Inflammatory macrophage (primary cell): ENCODE data around the gene CALD1.
A peak's percentile ranks its signal among the peaks of the same experiment; 100 is the strongest.

Source experiments
- DNase-seq, 2 donors: peaks; one replicate each; pipeline ENCODE4 v3.0.0-alpha.2; 2020 to 2022

The CALD1 gene

GRCh38 chr7:134900166-134900982, 120.9 kb downstream of the CALD1 start:
- DNase-seq = no peak

GRCh38 chr7:134901389-134902020, 122.1 kb downstream of the CALD1 start:
- no peak for DNase-seq

- DNase-seq = no peak
Observed at GRCh38 chr7:134902058-134902457, 122.6 kb downstream of the CALD1 start.

- no peak for DNase-seq
Observed at GRCh38 chr7:134903073-134903790, 123.8 kb downstream of the CALD1 start.

- DNase-seq = peak; percentile 69 to 76
Observed at GRCh38 chr7:134905375-134905774, 125.9 kb downstream of the CALD1 start.

GRCh38 chr7:134907000-134907399, 127.6 kb downstream of the CALD1 start:
- DNase-seq = no peak

GRCh38 chr7:134907639-134908038, 128.2 kb downstream of the CALD1 start:
- no peak for DNase-seq

GRCh38 chr7:134908289-134908688, 128.9 kb downstream of the CALD1 start:
- no peak for DNase-seq

- no peak for DNase-seq
Observed at GRCh38 chr7:134910214-134910890, 130.9 kb downstream of the CALD1 start.

GRCh38 chr7:134910968-134911367, 131.5 kb downstream of the CALD1 start:
- no peak for DNase-seq

- no peak for DNase-seq
Observed at GRCh38 chr7:134916171-134916883, 136.9 kb downstream of the CALD1 start.

- no peak for DNase-seq
Observed at GRCh38 chr7:134919240-134919641, 139.8 kb downstream of the CALD1 start.

- DNase-seq = no peak
Observed at GRCh38 chr7:134920026-134920753, 140.8 kb downstream of the CALD1 start.

- no peak for DNase-seq
Observed at GRCh38 chr7:134922720-134923704, 143.6 kb downstream of the CALD1 start.

- no peak for DNase-seq
Observed at GRCh38 chr7:134925766-134926165, 146.3 kb downstream of the CALD1 start.

GRCh38 chr7:134926396-134926795, 147.0 kb downstream of the CALD1 start:
- DNase-seq = no peak

- DNase-seq = no peak
Observed at GRCh38 chr7:134927076-134927475, 147.6 kb downstream of the CALD1 start.

GRCh38 chr7:134927723-134928122, 148.3 kb downstream of the CALD1 start:
- DNase-seq = no peak

GRCh38 chr7:134928554-134928953, 149.1 kb downstream of the CALD1 start:
- no peak for DNase-seq

GRCh38 chr7:134931487-134931886, 152.1 kb downstream of the CALD1 start:
- DNase-seq = no peak
